Esophagus squamous epithelium (tissue), 4 donors: Measurements from ENCODE around the gene MAZ.

ENCODE experiments used
- POLR2A ChIP-seq, 4 donors: fragments of 450-650 bp; IDR thresholded peaks; one replicate each; pipeline ENCODE4 v1.6.1; 2017; ENCODE audit warnings: antibody characterized with exemption in 4 of 4, mild to moderate bottlenecking in 4 of 4, moderate library complexity in 3 of 4
- TF ChIP-seq, protein P1 (sequence below), 6 experiments: fragments of 450-650 bp in 4 of 6; fragments of 200-600 bp in 2 of 6; sonication (generic) in 2 of 6; IDR thresholded peaks; one replicate each; pipeline ENCODE4 v1.5.1; 2016 to 2019; ENCODE audit warnings: antibody characterized with exemption in 6 of 6, mild to moderate bottlenecking in 4 of 6, moderate library complexity in 4 of 6

DNA sequence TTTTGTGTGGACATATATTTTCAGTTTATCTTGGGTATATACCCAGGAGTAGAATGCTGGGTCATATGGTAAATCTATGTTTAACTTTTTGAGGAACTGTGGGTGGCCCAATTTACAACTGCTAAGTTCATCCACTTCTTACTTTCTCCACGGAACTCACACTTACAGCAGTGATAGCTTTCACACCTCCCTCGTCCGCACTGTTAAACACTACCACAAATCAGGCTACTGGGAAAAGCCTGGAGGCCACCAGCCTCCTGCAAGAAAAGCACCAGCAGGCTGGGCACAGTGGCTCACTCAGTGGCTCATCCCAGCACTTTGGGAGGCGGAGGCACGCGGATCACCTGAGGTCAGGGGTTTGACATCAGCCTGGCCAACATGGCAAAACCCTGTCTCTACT is 43.0 kb upstream of the MAZ start:
- TF ChIP-seq, protein P1, sequence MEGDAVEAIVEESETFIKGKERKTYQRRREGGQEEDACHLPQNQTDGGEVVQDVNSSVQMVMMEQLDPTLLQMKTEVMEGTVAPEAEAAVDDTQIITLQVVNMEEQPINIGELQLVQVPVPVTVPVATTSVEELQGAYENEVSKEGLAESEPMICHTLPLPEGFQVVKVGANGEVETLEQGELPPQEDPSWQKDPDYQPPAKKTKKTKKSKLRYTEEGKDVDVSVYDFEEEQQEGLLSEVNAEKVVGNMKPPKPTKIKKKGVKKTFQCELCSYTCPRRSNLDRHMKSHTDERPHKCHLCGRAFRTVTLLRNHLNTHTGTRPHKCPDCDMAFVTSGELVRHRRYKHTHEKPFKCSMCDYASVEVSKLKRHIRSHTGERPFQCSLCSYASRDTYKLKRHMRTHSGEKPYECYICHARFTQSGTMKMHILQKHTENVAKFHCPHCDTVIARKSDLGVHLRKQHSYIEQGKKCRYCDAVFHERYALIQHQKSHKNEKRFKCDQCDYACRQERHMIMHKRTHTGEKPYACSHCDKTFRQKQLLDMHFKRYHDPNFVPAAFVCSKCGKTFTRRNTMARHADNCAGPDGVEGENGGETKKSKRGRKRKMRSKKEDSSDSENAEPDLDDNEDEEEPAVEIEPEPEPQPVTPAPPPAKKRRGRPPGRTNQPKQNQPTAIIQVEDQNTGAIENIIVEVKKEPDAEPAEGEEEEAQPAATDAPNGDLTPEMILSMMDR (IDR thresholded peaks at IDR 0.05) = no peak
- TF ChIP-seq POLR2A (IDR thresholded peaks at IDR 0.05) = no peak
